ENCODE measurements around the gene MAP3K6.
A peak's percentile ranks its signal among the peaks of the same experiment; 100 is the strongest.
"Not testable (repeated sequence)": the region's sequence is repeated elsewhere in the genome, so short reads cannot be mapped to it uniquely, and the experiment has no call there.

The MAP3K6 gene

GRCh38 chr1:27366411-27367159 is at the start of gene MAP3K6:
Gene MAP3K6 (minus strand): TSS chr1:27366961. CDS start chr1:27366597, 364 bp downstream.
- DNase-seq, result peak in 41 of 42 donors; percentile 28 to 82 (median 56)
- intact Hi-C loops (cut with DNase I), result no loop called here

GRCh38 chr1:27414091-27414490 is 47.3 kb upstream of the MAP3K6 start:
- intact Hi-C loops (cut with DNase I), result loop anchor here (5.0 to 10.0 kb wide), 2 partner anchors 81 to 183 kb away; partner anchors contain the start of gene WASF2
- DNase-seq, result no peak

- intact Hi-C loops (cut with DNase I), result loop anchor here (5.0 to 10.0 kb wide), 2 partner anchors 82 to 184 kb away; partner anchors contain the start of gene WASF2
- no peak for DNase-seq
These were observed 46.2 kb upstream of the MAP3K6 start for GRCh38 chr1:27413004-27413403.

GRCh38 chr1:27412502-27412901 is 45.7 kb upstream of the MAP3K6 start:
- intact Hi-C loops (cut with DNase I), result loop anchor here (5.0 to 10.0 kb wide), 2 partner anchors 82 to 185 kb away; partner anchors contain the start of gene WASF2
- peak in 6 of 42 donors; percentile 50 to 77 (median 66) for DNase-seq

GRCh38 chr1:27410709-27411108 is 43.9 kb upstream of the MAP3K6 start:
- intact Hi-C loops (cut with DNase I), result loop anchor here (5.0 to 10.0 kb wide), 2 partner anchors 84 to 187 kb away; partner anchors contain the start of gene WASF2
- DNase-seq, result no peak

- intact Hi-C loops (cut with DNase I), result loop anchor here (5.0 to 10.0 kb wide), 3 partner anchors 85 to 255 kb away; partner anchors contain the start of gene WASF2
- no peak for DNase-seq
These were observed 42.9 kb upstream of the MAP3K6 start for GRCh38 chr1:27409669-27410068.

GRCh38 chr1:27408151-27408550 is 41.4 kb upstream of the MAP3K6 start:
- intact Hi-C loops (cut with DNase I), result loop anchor here (10.0 kb wide), 1 partner anchor 257 kb away; no protein-coding TSS in a partner anchor
- no peak for DNase-seq

- intact Hi-C loops (cut with DNase I), result loop anchor here (10.0 kb wide), 1 partner anchor 258 kb away; no protein-coding TSS in a partner anchor
- not testable (repeated sequence) for DNase-seq
These were observed 40.0 kb upstream of the MAP3K6 start for GRCh38 chr1:27406791-27407190.

GRCh38 chr1:27406362-27406680 is 39.6 kb upstream of the MAP3K6 start:
- intact Hi-C loops (cut with DNase I), result loop anchor here (10.0 kb wide), 1 partner anchor 258 kb away; no protein-coding TSS in a partner anchor
- peak in 5 of 42 donors; percentile 31 to 63 (median 53) for DNase-seq

- intact Hi-C loops (cut with DNase I), result loop anchor here (10.0 kb wide), 1 partner anchor 259 kb away; no protein-coding TSS in a partner anchor
- DNase-seq, result peak in 2 of 42 donors; percentile 33 to 35
These were observed 39.0 kb upstream of the MAP3K6 start for GRCh38 chr1:27405598-27406361.

GRCh38 chr1:27405074-27405473 is 38.3 kb upstream of the MAP3K6 start:
- intact Hi-C loops (cut with DNase I), result loop anchor here (10.0 kb wide), 1 partner anchor 260 kb away; no protein-coding TSS in a partner anchor
- no peak for DNase-seq

GRCh38 chr1:27403931-27404330 is 37.2 kb upstream of the MAP3K6 start:
- DNase-seq, result no peak
- intact Hi-C loops (cut with DNase I), result loop anchor here (5.0 to 10.0 kb wide), 2 partner anchors 203 to 261 kb away; no protein-coding TSS in a partner anchor

GRCh38 chr1:27403065-27403726 is 36.4 kb upstream of the MAP3K6 start:
- intact Hi-C loops (cut with DNase I), result loop anchor here (5.0 to 10.0 kb wide), 2 partner anchors 204 to 262 kb away; no protein-coding TSS in a partner anchor
- DNase-seq, result peak in 22 of 42 donors; percentile 17 to 71 (median 44)

GRCh38 chr1:27402349-27402754 is 35.6 kb upstream of the MAP3K6 start:
- peak; percentile 42 to 84 (median 71) for DNase-seq
- intact Hi-C loops (cut with DNase I), result loop anchor here (5.0 to 10.0 kb wide), 2 partner anchors 205 to 262 kb away; no protein-coding TSS in a partner anchor

- intact Hi-C loops (cut with DNase I), result loop anchor here (5.0 to 10.0 kb wide), 2 partner anchors 206 to 264 kb away; no protein-coding TSS in a partner anchor
- no peak for DNase-seq
These were observed 34.2 kb upstream of the MAP3K6 start for GRCh38 chr1:27400963-27401341.

- intact Hi-C loops (cut with DNase I), result loop anchor here (5.0 to 10.0 kb wide), 2 partner anchors 207 to 264 kb away; no protein-coding TSS in a partner anchor
- no peak for DNase-seq
These were observed 33.6 kb upstream of the MAP3K6 start for GRCh38 chr1:27400082-27400962.

- intact Hi-C loops (cut with DNase I), result loop anchor here (5.0 to 10.0 kb wide), 2 partner anchors 208 to 265 kb away; no protein-coding TSS in a partner anchor
- DNase-seq, result no peak
These were observed 32.7 kb upstream of the MAP3K6 start for GRCh38 chr1:27399251-27400025.

Data from head of caudate nucleus (tissue), 42 donors.